NCI-H187 treated with DMSO at 0.1 percent for 48 hours (cell line): ENCODE results near the gene C20orf204.
"Not testable (repeated sequence)": the region's sequence is repeated elsewhere in the genome, so short reads cannot be mapped to it uniquely, and the experiment has no call there.

ENCODE experiments used
- DNase-seq: peaks from one replicate; lab custom pipeline; 2025; lab: John Stamatoyannopoulos, UW

C20orf204 gene

GRCh38 chr20:64084685-64085152, 48.7 kb downstream of the C20orf204 start:
- DNase-seq = no peak

- no peak for DNase-seq
Measured at GRCh38 chr20:64086801-64087200, 50.8 kb downstream of the C20orf204 start.

GRCh38 chr20:64087226-64087825, 51.3 kb downstream of the C20orf204 start:
- not testable (repeated sequence) for DNase-seq

GRCh38 chr20:64088586-64088985, 52.6 kb downstream of the C20orf204 start:
- DNase-seq = not testable (repeated sequence)
